ENCODE data around the gene PASK. TPM values are rescaled to one million over a fixed set of nuclear protein-coding genes. Genes with fewer than 3 reads are reported as not detected.

PASK gene
- total and polyA plus RNA-seq, 2 donors (not counting 1 experiment from before 2014, with no cell fraction given), result 1.0 to 1.5 TPM

DNA sequence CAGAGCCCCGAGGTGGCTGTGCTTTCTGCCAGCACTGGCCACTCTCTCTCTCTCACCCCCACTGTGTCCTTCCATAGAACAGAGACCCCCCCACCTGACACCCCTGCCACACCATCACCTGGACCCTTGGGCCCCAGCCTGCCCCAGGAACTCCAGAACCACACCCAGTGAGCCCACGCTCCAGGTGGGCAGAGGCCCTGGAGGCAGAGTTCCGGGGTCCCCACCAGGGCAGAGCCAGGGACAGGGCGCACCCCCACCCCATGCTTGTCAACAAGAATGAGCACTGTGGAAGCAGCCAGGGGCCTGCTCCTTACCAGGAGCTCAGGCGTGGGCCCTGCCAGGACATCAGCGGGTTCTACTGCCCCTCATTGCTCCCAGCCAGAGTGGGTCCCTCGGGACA lies 14.6 kb downstream of the PASK start:
- no peaks in the 10 kb centered on the region for H3K4me1 ChIP-seq (ENCODE audit: control insufficient read depth, extremely low read depth, insufficient read depth, low read length)

GRCh38 chr2:241133436-241133820 lies 15.8 kb downstream of the PASK start:
- H3K27ac ChIP-seq (ENCODE audit: insufficient read depth, low read length), result no peak overlapping the region
- H3K4me3 ChIP-seq (replicated peaks in 1 of 4; ENCODE audit: control extremely low read depth in 1 of 4, insufficient read depth in 1 of 4, low read depth in 3 of 4, low read length in 4 of 4), result no peak overlapping the region
- H4K20me1 ChIP-seq (ENCODE audit: control insufficient read depth, extremely low read depth, insufficient read depth, low read length), result no peaks in the 10 kb centered on the region
- no peaks in the 10 kb centered on the region for H3K4me1 ChIP-seq (ENCODE audit: control insufficient read depth, extremely low read depth, insufficient read depth, low read length)
- peaks cover 1% of the 10 kb centered on the region for H3K36me3 ChIP-seq (ENCODE audit: control insufficient read depth, insufficient read depth, low read length)
- no peaks in the 10 kb centered on the region for H3K27me3 ChIP-seq (ENCODE audit: control insufficient read depth, insufficient read depth, low read length)
- no peak overlapping the region for H3K4me2 ChIP-seq (ENCODE audit: extremely low read depth, insufficient read depth, low read length)
- no peak overlapping the region for H3K9ac ChIP-seq (ENCODE audit: insufficient read depth, low read length)
- DNase-seq (ENCODE audit: low read depth in 2 of 2), result no peak
- H3K79me2 ChIP-seq (ENCODE audit: control insufficient read depth, insufficient read depth, low read length), result no peaks in the 10 kb centered on the region
- no peak overlapping the region for H2AFZ ChIP-seq (ENCODE audit: low read length)
- TF ChIP-seq EZH2 (IDR thresholded peaks at IDR 0.05; ENCODE audit: low read length, missing control alignments), result no peak
- no peaks in the 10 kb centered on the region for H3K9me3 ChIP-seq (ENCODE audit: control insufficient read depth, insufficient read depth, low read depth, low read length)

More for the DNA sequence above, 14.6 kb downstream of the PASK start:
- TF ChIP-seq, protein P1, sequence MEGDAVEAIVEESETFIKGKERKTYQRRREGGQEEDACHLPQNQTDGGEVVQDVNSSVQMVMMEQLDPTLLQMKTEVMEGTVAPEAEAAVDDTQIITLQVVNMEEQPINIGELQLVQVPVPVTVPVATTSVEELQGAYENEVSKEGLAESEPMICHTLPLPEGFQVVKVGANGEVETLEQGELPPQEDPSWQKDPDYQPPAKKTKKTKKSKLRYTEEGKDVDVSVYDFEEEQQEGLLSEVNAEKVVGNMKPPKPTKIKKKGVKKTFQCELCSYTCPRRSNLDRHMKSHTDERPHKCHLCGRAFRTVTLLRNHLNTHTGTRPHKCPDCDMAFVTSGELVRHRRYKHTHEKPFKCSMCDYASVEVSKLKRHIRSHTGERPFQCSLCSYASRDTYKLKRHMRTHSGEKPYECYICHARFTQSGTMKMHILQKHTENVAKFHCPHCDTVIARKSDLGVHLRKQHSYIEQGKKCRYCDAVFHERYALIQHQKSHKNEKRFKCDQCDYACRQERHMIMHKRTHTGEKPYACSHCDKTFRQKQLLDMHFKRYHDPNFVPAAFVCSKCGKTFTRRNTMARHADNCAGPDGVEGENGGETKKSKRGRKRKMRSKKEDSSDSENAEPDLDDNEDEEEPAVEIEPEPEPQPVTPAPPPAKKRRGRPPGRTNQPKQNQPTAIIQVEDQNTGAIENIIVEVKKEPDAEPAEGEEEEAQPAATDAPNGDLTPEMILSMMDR (conservative IDR thresholded peaks at IDR 0.05 in 1 of 2, IDR thresholded peaks at IDR 0.05 in 1 of 2; ENCODE audit: low read depth in 1 of 2, low read length in 2 of 2), result no peak
- TF ChIP-seq EZH2 (IDR thresholded peaks at IDR 0.05; ENCODE audit: low read length, missing control alignments), result no peak
- Histone ChIP-seq H3K9ac (ENCODE audit: insufficient read depth, low read length) (no peak overlapping the region), H3K36me3 (ENCODE audit: control insufficient read depth, insufficient read depth, low read length) (peaks cover 1% of the 10 kb centered on the region), H3K9me3 (ENCODE audit: control insufficient read depth, insufficient read depth, low read depth, low read length) (no peaks in the 10 kb centered on the region), H4K20me1 (ENCODE audit: control insufficient read depth, extremely low read depth, insufficient read depth, low read length) (no peaks in the 10 kb centered on the region), H3K4me3 (replicated peaks in 1 of 4; ENCODE audit: control extremely low read depth in 1 of 4, insufficient read depth in 1 of 4, low read depth in 3 of 4, low read length in 4 of 4) (no peak overlapping the region), H2AFZ (ENCODE audit: low read length) (no peak overlapping the region), H3K79me2 (ENCODE audit: control insufficient read depth, insufficient read depth, low read length) (no peaks in the 10 kb centered on the region), H3K27ac (ENCODE audit: insufficient read depth, low read length) (no peak overlapping the region), H3K4me2 (ENCODE audit: extremely low read depth, insufficient read depth, low read length) (no peak overlapping the region), H3K27me3 (ENCODE audit: control insufficient read depth, insufficient read depth, low read length) (no peaks in the 10 kb centered on the region)
- DNase-seq (ENCODE audit: low read depth in 2 of 2), result no peak

DNA sequence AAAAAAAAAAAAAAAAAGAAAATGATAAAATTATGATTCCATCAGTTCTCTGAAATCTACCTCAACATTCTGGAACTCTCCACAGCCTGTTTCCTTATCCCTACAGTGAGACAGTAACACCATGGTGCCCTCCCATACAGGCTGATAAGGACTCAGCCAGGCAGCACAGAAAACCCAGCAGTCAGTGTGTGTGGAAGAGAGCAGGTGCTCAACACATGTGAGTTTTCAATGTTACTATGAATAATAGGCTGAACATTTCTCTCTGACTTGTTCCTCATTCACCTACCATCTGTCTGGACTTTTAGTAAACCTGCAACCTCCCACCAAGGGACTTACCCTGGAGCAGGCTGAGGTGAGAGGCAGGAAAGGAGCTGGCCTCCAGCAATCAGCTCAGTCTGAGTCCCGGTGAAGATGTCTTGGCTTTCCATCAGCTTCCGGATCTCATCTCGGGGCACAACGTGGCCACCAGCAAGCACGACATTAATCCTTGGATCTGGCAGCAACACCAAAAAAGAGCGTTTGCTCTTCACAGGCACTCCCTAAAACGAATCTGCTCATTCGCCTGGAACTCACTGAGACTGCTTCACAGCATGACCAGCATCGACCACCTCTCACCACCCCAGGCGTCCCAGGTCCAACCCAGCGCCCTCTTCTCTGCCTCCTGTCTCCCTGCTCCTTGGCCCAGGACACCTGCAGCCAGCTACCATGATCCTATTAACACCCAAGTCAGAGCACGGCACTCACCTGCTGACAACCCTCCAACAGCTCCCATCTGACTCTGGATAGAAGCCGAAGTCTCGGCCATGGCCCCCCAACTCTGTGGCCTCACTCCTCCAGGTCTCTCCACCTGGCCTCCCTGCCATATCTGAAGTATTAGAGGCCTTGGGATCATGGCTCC lies 16.5 kb downstream of the PASK start:
- DNase-seq (ENCODE audit: low read depth in 2 of 2), result no peak
- no peak overlapping the region for H3K27ac ChIP-seq (ENCODE audit: insufficient read depth, low read length)
- H3K27me3 ChIP-seq (ENCODE audit: control insufficient read depth, insufficient read depth, low read length), result no peaks in the 10 kb centered on the region
- no peak overlapping the region for H3K4me3 ChIP-seq (replicated peaks in 1 of 4; ENCODE audit: control extremely low read depth in 1 of 4, insufficient read depth in 1 of 4, low read depth in 3 of 4, low read length in 4 of 4)
- no peak overlapping the region for H3K4me2 ChIP-seq (ENCODE audit: extremely low read depth, insufficient read depth, low read length)
- H3K36me3 ChIP-seq (ENCODE audit: control insufficient read depth, insufficient read depth, low read length), result peaks cover 1% of the 10 kb centered on the region
- no peaks in the 10 kb centered on the region for H3K79me2 ChIP-seq (ENCODE audit: control insufficient read depth, insufficient read depth, low read length)
- no peaks in the 10 kb centered on the region for H3K4me1 ChIP-seq (ENCODE audit: control insufficient read depth, extremely low read depth, insufficient read depth, low read length)
- no peaks in the 10 kb centered on the region for H3K9me3 ChIP-seq (ENCODE audit: control insufficient read depth, insufficient read depth, low read depth, low read length)
- no peak overlapping the region for H3K9ac ChIP-seq (ENCODE audit: insufficient read depth, low read length)
- no peaks in the 10 kb centered on the region for H4K20me1 ChIP-seq (ENCODE audit: control insufficient read depth, extremely low read depth, insufficient read depth, low read length)
- TF ChIP-seq, protein P1 (conservative IDR thresholded peaks at IDR 0.05 in 1 of 2, IDR thresholded peaks at IDR 0.05 in 1 of 2; ENCODE audit: low read depth in 1 of 2, low read length in 2 of 2), result no peak
- no peak for TF ChIP-seq EZH2 (IDR thresholded peaks at IDR 0.05; ENCODE audit: low read length, missing control alignments)
- H2AFZ ChIP-seq (ENCODE audit: low read length), result no peak overlapping the region
